HG03342 (cell line): ENCODE data around the gene STXBP3.
"Not testable (repeated sequence)": the region's sequence is repeated elsewhere in the genome, so short reads cannot be mapped to it uniquely, and the experiment has no call there.

Source experiments
- ATAC-seq: cut with Tn5 transposase; IDR thresholded peaks from one replicate; pipeline ENCODE4 v1.9.1; 2021; ENCODE audit warnings: mild to moderate bottlenecking, moderate library complexity; ENCODE audit not compliant: unreplicated experiment

The STXBP3 gene, protein sequence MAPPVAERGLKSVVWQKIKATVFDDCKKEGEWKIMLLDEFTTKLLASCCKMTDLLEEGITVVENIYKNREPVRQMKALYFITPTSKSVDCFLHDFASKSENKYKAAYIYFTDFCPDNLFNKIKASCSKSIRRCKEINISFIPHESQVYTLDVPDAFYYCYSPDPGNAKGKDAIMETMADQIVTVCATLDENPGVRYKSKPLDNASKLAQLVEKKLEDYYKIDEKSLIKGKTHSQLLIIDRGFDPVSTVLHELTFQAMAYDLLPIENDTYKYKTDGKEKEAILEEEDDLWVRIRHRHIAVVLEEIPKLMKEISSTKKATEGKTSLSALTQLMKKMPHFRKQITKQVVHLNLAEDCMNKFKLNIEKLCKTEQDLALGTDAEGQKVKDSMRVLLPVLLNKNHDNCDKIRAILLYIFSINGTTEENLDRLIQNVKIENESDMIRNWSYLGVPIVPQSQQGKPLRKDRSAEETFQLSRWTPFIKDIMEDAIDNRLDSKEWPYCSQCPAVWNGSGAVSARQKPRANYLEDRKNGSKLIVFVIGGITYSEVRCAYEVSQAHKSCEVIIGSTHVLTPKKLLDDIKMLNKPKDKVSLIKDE

DNA sequence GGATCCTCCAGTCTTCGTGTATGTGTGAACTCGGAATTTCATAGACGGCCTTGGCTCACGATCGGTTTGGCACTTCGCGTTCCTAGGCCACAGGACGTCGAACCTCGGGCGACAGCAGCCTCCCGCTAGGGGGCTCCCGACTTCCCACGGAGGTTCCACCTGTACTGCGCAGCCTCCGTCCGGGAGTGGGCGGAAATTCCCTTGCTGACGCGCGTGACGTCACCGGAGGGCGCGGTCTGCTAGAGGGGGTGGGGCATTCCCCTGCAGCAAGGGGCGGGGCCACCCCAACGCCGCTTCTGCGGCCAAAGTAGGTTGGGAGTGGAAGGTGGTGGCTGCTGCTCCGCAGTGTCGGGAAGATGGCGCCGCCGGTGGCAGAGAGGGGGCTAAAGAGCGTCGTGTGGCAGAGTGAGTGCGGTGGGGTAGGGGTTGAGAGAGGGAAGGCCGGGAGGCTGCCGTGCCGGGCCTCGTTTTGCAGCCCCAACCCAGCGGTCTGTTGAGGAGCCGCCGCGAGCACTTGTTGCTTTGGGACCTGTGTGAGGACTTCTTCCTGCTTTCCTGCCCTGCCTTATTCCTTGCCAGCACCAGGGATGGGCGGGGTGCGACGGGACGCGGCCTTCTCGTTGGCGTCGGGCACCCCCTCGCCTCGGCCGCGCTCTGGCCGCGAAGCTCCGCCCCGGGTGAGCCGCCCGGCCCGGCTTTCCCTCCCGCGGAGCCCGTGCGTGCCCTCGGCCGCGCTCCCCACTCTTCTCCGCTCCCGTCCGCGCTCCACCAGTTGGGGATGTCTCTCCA, at the start of gene STXBP3:
STXBP3 (plus strand) TSS at position 293 of the 789 bp plus-strand sequence; CDS start at position 357, 64 bp downstream.
- ATAC-seq: peak; percentile 84

DNA sequence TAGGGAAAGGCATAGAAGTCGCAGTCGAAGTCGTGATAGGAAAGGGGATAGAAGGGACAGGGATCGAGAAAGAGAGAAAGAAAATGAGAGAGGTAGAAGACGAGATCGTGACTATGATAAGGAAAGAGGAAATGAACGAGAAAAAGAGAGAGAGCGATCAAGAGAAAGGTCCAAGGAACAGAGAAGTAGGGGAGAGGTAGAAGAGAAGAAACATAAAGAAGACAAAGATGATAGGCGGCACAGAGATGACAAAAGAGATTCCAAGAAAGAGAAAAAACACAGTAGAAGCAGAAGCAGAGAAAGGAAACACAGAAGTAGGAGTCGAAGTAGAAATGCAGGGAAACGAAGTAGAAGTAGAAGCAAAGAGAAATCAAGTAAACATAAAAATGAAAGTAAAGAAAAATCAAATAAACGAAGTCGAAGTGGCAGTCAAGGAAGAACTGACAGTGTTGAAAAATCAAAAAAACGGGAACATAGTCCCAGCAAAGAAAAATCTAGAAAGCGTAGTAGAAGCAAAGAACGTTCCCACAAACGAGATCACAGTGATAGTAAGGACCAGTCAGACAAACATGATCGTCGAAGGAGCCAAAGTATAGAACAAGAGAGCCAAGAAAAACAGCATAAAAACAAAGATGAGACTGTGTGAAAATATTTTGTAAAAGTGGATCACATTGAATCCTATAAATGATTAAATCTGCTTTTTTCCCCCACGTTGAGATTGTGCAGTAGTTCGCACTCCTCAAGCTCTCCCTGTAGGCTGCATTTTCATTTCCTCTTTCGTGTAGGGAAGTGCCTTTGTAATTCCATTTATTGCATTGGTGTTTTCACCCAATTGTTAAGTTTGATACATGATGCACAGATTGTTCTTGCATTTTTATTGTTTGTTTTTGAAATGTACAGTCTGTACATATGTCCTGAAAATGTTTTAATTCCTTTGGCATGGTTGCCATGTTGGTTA, 46.8 kb upstream of the STXBP3 start:
- ATAC-seq: no peak

DNA sequence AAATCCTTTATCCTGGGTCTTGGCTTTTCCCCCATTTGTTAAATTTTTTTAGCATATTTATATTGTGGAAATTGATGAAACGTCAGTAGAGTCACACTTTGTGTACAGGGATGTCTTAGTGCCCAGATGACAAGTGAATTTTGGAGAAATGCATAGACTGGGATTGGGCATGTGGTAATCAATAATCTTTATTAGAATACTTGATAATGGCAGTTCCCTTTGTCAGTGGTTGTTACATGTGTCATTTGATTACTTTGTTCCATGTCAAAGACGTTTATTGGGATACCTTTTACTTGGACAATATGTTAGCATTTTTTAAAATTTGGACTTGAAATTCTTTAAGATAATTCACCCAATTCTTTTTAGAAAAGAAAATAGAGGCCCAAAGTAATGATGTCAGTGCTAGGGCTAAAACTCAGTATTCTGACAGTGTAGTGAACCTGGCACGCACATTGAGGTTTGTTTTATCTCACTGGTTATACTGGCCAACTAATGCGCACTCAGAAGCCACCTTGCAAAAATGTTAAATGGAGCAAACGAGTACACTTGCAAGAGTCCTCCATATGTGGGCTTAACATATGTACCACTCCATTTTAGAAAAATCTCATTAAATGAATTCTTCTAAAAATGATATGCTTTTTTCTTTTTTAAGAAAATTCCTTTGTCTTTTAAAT, 45.2 kb upstream of the STXBP3 start:
- ATAC-seq: no peak

DNA sequence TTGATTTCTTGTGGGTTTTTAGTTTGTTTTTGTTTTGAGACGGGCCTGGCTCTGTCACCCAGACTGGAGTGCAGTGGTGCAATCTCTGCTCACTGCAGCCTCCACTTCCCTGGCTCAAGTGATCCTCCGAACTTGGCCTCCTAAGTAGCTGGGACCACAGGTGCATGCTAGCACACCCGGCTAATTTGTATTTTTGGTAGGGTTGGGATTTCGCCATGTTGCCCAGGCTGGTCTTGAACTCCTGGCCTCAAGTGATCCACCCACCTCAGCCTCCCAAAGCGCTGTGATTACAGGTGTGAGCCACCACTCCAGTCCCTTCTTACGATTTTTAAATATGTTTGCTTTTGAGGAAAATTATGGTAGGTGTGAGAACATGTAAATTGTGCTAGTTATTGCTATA, 44.4 kb upstream of the STXBP3 start:
- not testable (repeated sequence) for ATAC-seq

DNA sequence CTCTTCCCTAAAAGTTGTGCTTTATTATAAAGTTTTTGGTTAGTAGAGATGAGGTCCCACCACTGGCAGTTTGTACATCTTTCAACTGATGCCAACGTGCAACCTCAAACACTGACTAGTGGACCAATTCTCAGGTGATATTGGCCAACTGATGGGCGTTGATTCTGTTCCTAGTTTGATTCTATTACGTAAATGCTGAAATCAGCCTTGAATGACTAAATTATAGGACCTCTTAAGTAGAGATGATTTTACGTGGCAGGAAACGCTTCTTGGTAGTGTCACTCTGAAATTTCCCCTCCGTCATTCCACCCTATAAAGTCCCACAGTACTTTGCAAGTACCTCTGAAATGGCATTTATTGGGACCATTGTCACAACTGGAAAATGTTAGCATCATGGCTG, 42.5 kb upstream of the STXBP3 start:
- ATAC-seq: no peak

DNA sequence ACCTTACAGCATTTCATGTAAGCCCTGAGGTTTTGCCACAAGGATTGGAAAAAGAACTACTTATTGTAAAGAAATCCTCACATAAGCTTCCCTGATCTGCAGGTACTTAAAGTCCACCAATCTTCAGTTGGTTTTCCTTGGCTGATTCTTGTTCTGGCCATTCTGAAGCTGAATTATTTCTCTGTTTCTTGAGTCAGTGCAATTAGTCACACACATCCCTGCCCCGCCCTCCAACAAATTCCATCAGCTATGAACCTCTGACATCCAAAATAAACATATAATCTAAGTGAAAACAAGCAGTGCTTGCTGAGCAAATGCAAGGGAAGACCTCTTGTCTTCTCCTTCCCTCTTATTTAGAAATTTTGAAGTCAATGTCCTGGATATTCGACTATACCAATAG, 42.0 kb upstream of the STXBP3 start:
- ATAC-seq: no peak

DNA sequence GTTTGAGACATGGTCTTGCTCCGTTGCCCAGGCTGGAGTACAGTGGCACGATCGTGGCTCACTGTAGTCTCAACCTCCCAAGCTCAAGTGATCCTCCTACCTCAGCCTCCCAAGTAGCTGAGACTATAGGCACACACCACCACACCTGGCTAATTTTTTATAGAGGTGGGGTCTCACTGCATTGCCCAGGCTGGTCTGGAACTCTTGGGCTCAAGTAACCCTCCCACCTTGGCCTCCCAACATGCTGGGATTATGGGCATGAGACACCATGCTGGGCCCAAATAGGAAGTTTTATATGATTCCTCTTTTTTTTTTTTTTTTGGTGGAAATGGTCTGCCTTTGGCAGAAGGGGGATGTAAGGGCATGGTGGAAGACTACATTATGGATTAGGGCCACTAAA, 39.8 kb upstream of the STXBP3 start:
- ATAC-seq: no peak

DNA sequence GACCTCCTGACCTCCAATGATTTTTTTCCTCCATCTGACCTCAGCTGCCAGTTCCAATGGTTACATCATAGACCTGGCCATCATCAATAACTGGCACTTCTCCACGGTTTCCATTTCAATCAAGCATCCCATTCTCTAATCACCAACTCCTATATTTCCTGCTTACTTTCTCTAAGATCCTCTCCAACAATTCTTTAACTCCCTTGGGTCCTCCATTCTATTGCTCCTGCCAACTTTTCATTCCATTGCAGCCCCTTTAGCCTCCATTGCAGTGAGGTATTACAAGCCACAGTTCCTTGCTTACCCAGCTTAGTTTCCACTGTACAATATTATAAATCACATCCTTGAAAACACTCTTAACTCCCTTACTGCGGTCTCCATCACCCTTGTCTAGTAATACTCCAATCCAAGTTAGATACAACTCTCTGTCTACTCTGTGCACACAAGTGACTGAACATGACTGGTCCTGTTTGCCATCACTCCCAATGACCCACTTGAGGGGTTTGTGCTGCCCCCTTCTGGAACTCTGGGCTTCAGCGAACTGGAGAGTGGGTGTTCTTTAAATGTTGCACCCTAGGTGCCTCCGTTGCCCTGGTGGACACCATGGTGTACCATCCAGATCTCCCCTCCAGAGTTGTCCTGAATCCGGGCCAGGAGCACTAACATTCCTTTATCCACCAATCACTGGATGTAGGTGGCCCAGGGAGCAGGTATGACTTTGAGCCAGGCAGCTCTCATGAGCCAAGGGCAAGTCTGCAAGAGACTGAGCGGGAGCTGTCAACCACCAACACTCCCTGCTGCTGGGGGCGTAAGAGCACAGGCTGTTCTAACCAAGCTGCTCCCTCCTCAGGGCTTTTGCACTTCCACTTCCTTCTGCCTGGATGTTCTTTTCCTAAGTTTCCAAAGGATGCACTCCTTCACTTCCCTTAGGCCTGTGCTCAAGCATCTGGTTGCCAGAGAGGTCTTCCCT, 37.5 kb upstream of the STXBP3 start:
- ATAC-seq: no peak

DNA sequence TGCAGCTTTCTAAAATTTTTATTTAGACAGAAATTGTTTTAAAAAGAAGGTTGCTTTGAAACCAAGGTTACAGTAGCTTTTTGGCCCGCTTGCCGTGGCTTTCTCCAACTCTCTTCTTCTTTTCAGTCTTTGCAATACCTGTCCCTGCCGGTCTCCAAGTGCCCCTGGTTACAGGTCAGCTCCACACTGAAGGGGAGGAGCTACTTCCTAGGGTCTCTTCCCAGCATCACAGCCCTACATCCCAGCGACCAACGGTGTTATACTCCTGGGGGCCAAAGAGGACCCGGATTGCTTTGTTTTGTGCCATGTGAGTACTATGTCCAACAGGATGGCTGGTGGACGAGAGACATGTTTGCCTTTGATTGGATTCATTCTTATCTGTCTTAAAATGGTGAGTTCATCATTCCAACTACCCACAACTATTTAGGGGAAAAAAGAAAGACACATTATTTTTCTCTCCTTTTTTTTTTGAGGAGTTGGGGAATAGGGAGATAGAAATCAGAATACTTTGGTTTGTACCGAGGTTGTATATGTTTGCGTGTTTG, 33.8 kb upstream of the STXBP3 start, which contains the start of gene FNDC7:
FNDC7 (plus strand) TSS at position 303 of the 545 bp plus-strand sequence; CDS start at position 329, 26 bp downstream.
- ATAC-seq: no peak

DNA sequence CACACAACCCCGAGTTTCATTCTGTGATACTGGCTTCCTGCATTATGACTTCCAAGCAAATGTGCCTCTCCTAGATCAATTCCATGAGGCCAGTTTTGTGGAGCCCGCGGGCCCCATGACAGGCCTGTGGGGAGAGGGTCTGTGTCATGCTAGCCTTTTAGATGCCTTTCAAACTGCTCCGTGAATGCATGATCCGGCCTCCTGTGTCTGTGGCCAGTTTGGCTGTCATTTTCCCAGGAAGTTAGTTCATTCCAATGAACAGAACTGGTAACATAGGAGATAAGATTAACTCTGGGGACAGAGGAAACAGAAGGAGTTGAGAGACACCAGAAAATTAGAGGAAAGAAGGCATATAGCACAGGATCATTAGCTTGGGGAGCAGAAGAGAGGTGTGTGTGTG, 30.5 kb upstream of the STXBP3 start:
- ATAC-seq: no peak

DNA sequence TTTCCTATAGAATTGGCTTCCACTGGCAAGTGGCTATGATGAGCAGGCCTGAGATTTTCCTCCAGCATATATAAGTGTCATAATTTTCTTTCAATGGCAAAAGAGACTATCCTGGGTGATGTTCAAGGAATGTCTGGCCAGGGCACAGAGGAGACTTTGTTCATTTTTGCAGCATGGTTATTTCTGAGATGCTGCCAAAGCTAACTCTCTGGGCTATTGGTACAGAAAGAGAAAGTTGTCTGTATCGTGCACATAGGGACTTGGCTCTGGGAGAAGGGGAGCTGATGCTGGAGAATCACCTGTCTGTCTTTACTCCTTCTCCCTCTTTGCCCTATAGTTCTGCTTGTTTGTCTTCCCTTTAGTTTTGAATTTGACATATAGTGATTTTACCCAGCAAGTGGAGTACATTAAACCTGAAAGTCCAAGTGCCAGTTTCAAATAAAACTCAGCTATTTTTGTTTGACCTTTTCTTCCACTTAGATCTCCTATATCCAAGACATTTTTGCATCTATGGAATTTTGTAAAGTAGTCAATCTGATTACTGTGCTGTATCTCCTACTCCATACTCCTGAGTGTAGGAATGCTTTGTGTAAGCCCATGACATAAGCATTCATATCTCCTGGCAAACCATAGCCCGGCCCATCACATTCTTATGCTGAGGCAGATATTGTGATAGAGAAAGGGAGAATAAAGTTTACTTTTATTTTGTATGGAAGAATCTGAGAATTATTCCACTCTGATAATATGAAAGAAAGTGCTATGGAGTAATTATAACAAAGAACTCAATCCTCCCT, 29.8 kb upstream of the STXBP3 start:
- ATAC-seq: no peak

DNA sequence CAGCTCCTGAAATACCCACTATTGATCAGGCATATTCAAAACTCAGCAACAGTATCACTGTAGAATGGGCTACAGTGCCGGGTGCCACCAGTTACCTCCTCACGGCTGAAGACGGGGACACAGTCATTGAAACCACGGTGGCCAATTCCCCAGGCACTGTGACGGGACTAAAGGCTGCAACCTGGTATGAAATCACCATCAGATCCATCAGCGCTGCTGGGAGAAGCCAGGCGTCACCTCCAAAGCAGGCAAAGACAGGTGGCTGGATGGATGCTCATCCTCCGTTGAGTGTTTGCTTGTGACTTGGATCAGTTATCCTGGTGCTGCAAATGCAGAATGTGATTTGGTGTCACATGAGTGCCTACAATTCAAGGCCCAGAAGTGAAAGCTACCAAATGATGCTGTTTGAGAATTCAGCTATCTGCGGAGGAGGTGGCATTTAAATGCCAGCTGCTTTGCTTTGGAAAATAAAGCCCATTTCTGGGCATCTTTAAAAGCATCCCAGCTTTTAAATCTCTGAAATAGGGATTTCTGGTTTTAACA, 28.6 kb upstream of the STXBP3 start:
- no peak for ATAC-seq

DNA sequence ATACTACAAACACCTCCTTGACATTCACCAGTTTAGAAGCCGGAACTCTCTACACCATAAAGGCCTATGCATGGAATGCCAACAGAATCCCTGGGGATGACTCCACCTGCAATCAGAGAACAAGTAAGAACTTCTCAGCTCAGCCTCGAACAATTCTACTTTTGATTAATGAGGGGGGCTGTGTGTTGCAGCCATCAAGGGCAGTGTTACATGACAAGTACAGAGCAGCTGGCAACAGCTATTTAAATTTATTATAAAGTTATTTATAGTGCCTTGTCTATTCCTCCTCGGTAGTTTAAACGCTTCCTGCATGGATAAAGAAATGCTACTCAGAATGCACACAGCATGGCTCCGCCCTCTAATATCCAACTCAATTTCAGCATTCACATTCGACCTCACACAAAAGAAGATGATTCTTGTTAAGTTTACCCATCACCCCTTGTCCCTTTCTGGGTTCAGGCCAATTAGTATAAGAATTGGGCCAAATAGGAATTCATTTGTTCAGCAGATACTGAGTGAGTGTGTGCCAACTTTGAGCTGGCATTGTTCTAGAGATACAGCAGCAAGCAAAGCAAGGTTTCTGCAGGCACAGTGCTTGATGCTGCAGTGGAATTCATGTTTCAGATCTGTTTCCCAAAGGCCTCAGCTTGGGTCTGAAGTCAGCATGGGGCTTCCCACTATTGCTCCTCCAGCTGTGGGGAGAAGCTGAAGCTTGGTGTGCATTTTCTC, 27.4 kb upstream of the STXBP3 start:
- no peak for ATAC-seq

DNA sequence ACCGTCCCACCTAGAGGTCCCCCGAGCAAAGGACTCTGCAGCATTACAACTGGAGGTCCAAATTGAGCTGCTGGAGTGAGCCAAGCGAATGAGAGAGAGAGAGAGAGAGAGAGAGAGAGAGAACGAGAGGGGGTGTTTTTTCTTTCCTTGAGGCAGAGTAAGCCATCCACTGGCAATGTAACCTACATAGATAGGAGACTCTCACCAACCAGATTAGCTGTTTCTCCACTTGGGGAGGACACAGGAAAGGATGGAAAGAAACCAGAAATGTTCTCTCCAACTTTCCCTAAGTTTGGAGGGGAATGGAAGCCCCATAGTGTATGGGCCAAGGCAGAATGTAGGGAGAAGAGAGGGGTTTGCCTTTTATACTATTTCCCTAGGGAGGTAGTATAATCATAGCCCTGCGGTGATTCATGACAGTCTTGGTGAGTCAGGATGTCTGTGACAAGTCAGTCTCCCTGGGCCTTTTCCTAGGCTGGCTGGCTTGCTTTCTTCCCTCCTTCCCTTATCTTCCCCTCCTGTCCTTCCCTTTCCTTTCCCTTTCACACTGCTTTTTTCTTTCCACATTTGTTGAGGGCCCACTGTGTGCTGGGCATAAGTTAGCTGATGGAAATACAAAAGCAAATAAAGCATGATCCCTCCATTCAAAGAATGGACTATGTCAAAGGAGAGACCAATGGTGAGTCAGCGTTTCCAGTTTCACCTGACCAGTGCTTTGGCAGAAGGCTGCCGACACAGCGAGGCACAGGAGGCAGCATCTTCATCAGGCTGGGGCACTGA, 26.6 kb upstream of the STXBP3 start:
- ATAC-seq: no peak

DNA sequence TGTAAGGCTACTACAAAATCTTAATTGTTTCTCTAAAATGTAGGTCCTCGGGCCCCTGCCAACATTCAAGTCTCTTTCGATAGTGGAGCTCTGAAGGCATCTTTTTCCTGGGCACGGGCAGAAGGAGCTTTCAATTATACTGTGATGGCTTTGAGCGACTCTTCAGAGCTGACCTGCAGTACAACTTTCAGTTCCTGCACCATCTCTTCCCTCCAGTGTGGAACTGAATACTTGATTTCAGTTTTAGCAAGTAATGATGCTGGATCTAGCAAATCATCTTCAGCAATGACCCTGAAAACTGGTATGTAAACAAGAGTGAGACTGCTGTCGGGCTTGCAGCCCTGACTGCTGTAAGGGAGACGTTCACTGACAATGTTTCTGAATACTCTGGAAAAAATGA, 24.2 kb upstream of the STXBP3 start:
- no peak for ATAC-seq

DNA sequence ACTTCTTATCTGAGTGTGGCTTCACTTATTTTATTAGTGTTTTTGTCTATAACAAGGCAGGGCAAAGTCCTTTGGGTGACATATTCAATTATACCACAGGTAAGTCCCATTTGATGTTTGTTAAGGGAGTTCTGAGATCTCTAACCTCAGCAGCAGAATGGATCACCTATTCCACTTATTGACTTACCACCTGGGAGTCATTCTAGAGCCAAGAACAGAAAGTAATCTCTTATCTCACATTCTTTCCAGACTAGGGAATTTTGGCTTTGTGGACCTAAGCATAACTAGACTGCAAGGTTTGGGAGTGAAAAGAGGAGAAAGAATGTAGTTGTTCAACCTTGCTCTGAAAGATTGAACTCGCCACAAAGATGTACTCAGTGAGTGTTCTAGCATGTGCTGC, 20.6 kb upstream of the STXBP3 start:
- no peak for ATAC-seq
